GM12891 (cell line): ENCODE results near the gene PCDHGA7.
"Not testable (repeated sequence)": the region's sequence is repeated elsewhere in the genome, so short reads cannot be mapped to it uniquely, and the experiment has no call there.

Experiments
- POLR2A ChIP-seq: IDR thresholded peaks from 2 replicates; pipeline ENCODE4 v1.6.1; 2011; ENCODE audit warnings: low read depth, low read length, control low read depth
- POLR2AphosphoS5 ChIP-seq: IDR thresholded peaks from 2 replicates; pipeline ENCODE4 v1.6.1; 2011; ENCODE audit warnings: low read depth, low read length, control low read depth
- SPI1 ChIP-seq: IDR thresholded peaks from 2 replicates; pipeline ENCODE4 v1.6.1; 2011; ENCODE audit warnings: low read depth, low read length, control low read depth

GRCh38 chr5:141417494-141418172, 35.1 kb downstream of the PCDHGA7 start, which contains the start of gene PCDHGB7:
- not testable (repeated sequence) for TF ChIP-seq POLR2A, POLR2AphosphoS5, SPI1
